HEK293T (cell line): Measurements from ENCODE around the gene KLHDC10.
"Not testable (repeated sequence)": the region's sequence is repeated elsewhere in the genome, so short reads cannot be mapped to it uniquely, and the experiment has no call there.

ENCODE experiments used
- ARNT ChIP-seq: fragments of 450-650 bp; IDR thresholded peaks from 2 replicates; pipeline ENCODE4 v1.6.1; 2017; ENCODE audit warnings: mild to moderate bottlenecking
- BHLHE40 ChIP-seq: fragments of 450-650 bp; IDR thresholded peaks from 2 replicates; pipeline ENCODE4 v1.6.1; 2016; ENCODE audit warnings: mild to moderate bottlenecking, moderate library complexity, borderline replicate concordance
- CTBP1 ChIP-seq: fragments of 450-650 bp; IDR thresholded peaks from 2 replicates; pipeline ENCODE4 v1.6.1; 2016; ENCODE audit warnings: borderline replicate concordance
- ELF4 ChIP-seq: fragments of 450-650 bp; IDR thresholded peaks from 2 replicates; pipeline ENCODE4 v1.6.1; 2017; ENCODE audit warnings: antibody characterized with exemption
- FOXA1 ChIP-seq: fragments of 450-650 bp; IDR thresholded peaks from 2 replicates; pipeline ENCODE4 v1.6.1; 2016; ENCODE audit warnings: mild to moderate bottlenecking
- FOXK2 ChIP-seq: fragments of 450-650 bp; IDR thresholded peaks from 2 replicates; pipeline ENCODE4 v1.6.1; 2016; ENCODE audit warnings: mild to moderate bottlenecking
- FOXM1 ChIP-seq: fragments of 450-650 bp; IDR thresholded peaks from 2 replicates; pipeline ENCODE4 v1.6.1; 2017; ENCODE audit warnings: mild to moderate bottlenecking, borderline replicate concordance
- SP1 ChIP-seq: fragments of 450-650 bp; IDR thresholded peaks from 2 replicates; pipeline ENCODE4 v1.6.1; 2017
- SUZ12 ChIP-seq: fragments of 450-650 bp; IDR thresholded peaks from 2 replicates; pipeline ENCODE4 v1.6.1; 2016; ENCODE audit warnings: mild to moderate bottlenecking
- TARDBP ChIP-seq: fragments of 450-650 bp; IDR thresholded peaks from 2 replicates; pipeline ENCODE4 v1.6.1; 2016
- ZNF384 ChIP-seq: fragments of 450-650 bp; IDR thresholded peaks from 2 replicates; pipeline ENCODE4 v1.6.1; 2016
- TF ChIP-seq, protein P1 (sequence below): fragments of 450-650 bp; IDR thresholded peaks from 2 replicates; pipeline ENCODE4 v1.6.1; 2016

DNA sequence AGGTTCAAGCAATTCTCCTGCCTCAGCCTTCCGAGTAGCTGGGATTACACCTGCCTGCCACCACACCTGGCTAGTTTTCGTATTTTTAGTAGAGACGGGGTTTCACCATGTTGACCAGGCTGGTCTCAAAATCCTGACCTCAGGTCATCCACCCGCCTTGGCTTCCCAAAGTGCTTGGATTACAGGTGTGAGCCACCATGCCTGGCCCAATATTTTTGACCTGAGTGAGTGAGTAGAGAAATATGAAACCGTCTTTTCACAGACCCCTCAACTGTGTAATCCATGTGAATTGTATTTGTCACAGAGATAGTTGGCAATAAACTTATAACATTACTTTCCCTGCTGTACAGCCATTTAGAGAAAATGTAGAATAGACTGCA is 43.1 kb downstream of the KLHDC10 start:
- TF ChIP-seq ARNT, SUZ12, BHLHE40, FOXM1, TARDBP, CTBP1, SP1, ZNF384, FOXK2, FOXA1, ELF4: not testable (repeated sequence)
- TF ChIP-seq, protein P1, sequence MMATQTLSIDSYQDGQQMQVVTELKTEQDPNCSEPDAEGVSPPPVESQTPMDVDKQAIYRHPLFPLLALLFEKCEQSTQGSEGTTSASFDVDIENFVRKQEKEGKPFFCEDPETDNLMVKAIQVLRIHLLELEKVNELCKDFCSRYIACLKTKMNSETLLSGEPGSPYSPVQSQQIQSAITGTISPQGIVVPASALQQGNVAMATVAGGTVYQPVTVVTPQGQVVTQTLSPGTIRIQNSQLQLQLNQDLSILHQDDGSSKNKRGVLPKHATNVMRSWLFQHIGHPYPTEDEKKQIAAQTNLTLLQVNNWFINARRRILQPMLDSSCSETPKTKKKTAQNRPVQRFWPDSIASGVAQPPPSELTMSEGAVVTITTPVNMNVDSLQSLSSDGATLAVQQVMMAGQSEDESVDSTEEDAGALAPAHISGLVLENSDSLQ: not testable (repeated sequence)
